GM12878 (cell line): ENCODE data around the gene SLC13A4. TPM values are rescaled to one million over a fixed set of nuclear protein-coding genes. Genes with fewer than 3 reads are reported as not detected.

Source experiments
- ATAC-seq: fragments of 200-7000 bp; cut with Tn5 transposase; 3 replicates; pipeline ENCODE4 v1.9.1; 2020; ENCODE audit warnings: mild to moderate bottlenecking, moderate library complexity
- BruUV-seq: library from RNA; stranded (reverse); fragments of 400-500 nt; replicated peaks from 2 replicates; lab custom pipeline; 2021; lab: Mats Ljungman, UMichigan
- CTCF ChIA-PET: fragments of 300-600 bp; sonication (Branson Sonifier 250); formaldehyde crosslinking; extraction: SDS; loops from one replicate; lab custom pipeline; 2021; ENCODE audit warnings: inconsistent platforms; lab: Yijun Ruan, JAX
- POLR2A ChIA-PET: fragments of 350-600 bp; formaldehyde crosslinking; extraction: SDS; loops from one replicate; lab custom pipeline; 2021; ENCODE audit warnings: inconsistent platforms; lab: Charles Lee
- RAD21 ChIA-PET: fragments of 300-600 bp; sonication (Branson Sonifier 250); formaldehyde crosslinking; loops from one replicate; lab custom pipeline; 2023; ENCODE audit warnings: antibody characterized with exemption; ENCODE audit not compliant: unreplicated experiment; lab: Charles Lee
- SMC1A ChIA-PET: fragments of 300-600 bp; sonication (Branson Sonifier 250); formaldehyde crosslinking; loops from one replicate; lab custom pipeline; 2023; ENCODE audit not compliant: unreplicated experiment, uncharacterized antibody; lab: Charles Lee
- DNase-seq: peaks from one replicate; pipeline ENCODE4 v3.0.0-alpha.2; 2011; ENCODE audit warnings: low read depth, low spot score
- FAIRE-seq: peaks from 3 replicates; lab custom pipeline; 2011; peaks lifted over from hg19 to GRCh38; lab: Jason Lieb, UNC
- H2AFZ ChIP-seq: 2 replicates; pipeline ENCODE4 v1.6.0; 2011; ENCODE audit warnings: low read depth, low read length, control low read depth; ENCODE audit not compliant: control insufficient read depth
- H3K27ac ChIP-seq: 2 replicates; pipeline ENCODE4 v1.5.1; 2011; ENCODE audit warnings: control low read depth; ENCODE audit not compliant: control insufficient read depth, insufficient read depth
- H3K27me3 ChIP-seq, 2 experiments: replicated peaks in 1 of 2; 2 replicates each; pipeline versions ENCODE4 v1.6.0 to v1.6.1; 2011; ENCODE audit warnings: low read length in 1 of 2; ENCODE audit not compliant: control insufficient read depth in 2 of 2, insufficient read depth in 2 of 2
- H3K36me3 ChIP-seq, 2 experiments: 2 replicates each; pipeline ENCODE4 v1.5.1; 2011; ENCODE audit warnings: low read length in 1 of 2; ENCODE audit not compliant: control insufficient read depth in 2 of 2, insufficient read depth in 2 of 2
- H3K4me1 ChIP-seq: 2 replicates; pipeline ENCODE4 v1.6.1; 2011; ENCODE audit warnings: mild to moderate bottlenecking, low read length, moderate library complexity, mixed read lengths; ENCODE audit not compliant: control insufficient read depth, insufficient read depth
- H3K4me2 ChIP-seq: 2 replicates; pipeline ENCODE4 v1.6.0; 2011; ENCODE audit warnings: control low read depth; ENCODE audit not compliant: control insufficient read depth, insufficient read depth
- H3K4me3 ChIP-seq: fragments of 200-600 bp; sonication (generic); 2 replicates; pipeline ENCODE4 v1.5.1; 2016
- H3K79me2 ChIP-seq: 2 replicates; pipeline ENCODE4 v1.6.0; 2011; ENCODE audit warnings: low read length; ENCODE audit not compliant: control insufficient read depth, insufficient read depth
- H3K9ac ChIP-seq: 2 replicates; pipeline ENCODE4 v1.8.0; 2011; ENCODE audit warnings: low read length, control low read depth, mixed read lengths; ENCODE audit not compliant: control insufficient read depth, insufficient read depth
- H3K9me3 ChIP-seq: replicated peaks from 3 replicates; pipeline ENCODE4 v1.5.1; 2011; ENCODE audit warnings: mild to moderate bottlenecking, low read length; ENCODE audit not compliant: control insufficient read depth, insufficient read depth
- H4K20me1 ChIP-seq: 2 replicates; pipeline ENCODE4 v1.6.0; 2011; ENCODE audit not compliant: control insufficient read depth, insufficient read depth
- CHD2 ChIP-seq: IDR thresholded peaks from 2 replicates; pipeline ENCODE4 v1.6.1; 2011; ENCODE audit warnings: low read depth, low read length, improper control_type of control experiment, borderline replicate concordance
- POLR2AphosphoS5 ChIP-seq: IDR thresholded peaks from 2 replicates; pipeline ENCODE4 v1.6.1; 2011; ENCODE audit warnings: mild to moderate bottlenecking, low read length, inconsistent platforms
- WGBS: methylation state at CpG from one replicate; pipeline ENCODE4 v1.1.6; 2016; ENCODE audit warnings: low lambda C conversion rate; ENCODE audit not compliant: insufficient replicate concordance, insufficient coverage; ENCODE audit errors: missing lambda C conversion rate; 5-methylcytosine and 5-hydroxymethylcytosine counted together
- in situ Hi-C: fragments of 300-500 bp; cut with MboI; formaldehyde crosslinking; loops from 9 replicates; pipeline ENCODE4 v1.14.3; 2018; ENCODE audit warnings: mixed read lengths
- intact Hi-C: fragments of 100-400 bp; cut with micrococcal nuclease; formaldehyde crosslinking; loops from one replicate; pipeline ENCODE4 v1.14.2; 2022; ENCODE audit not compliant: unreplicated experiment
- polyA plus RNA-seq, 11 experiments: library from polyadenylated mRNA; depleted of rRNA in 4 of 11; unstranded in 6 of 11; stranded (reverse) in 5 of 11; fragments of >200 nt; fragmentation: Nextera tagmentation in 4 of 11; fragmentation: Illumina TruSeq in 1 of 11; extraction: Ambion mirVana in 4 of 11; extraction: Trizol in 1 of 11; gene quantifications; 1 replicate in 1 of 11; 2 replicates in 10 of 11; pipeline versions ENCODE4 v1.2.1 to v1.2.3, GENCODE V29; 2011 to 2016; ENCODE audit warnings: inconsistent platforms in 2 of 11, missing spikeins in 2 of 11, low read depth in 1 of 11
- total RNA-seq, 4 experiments: library from RNA; depleted of rRNA in 3 of 4; stranded (reverse); fragments of >200 nt in 3 of 4; fragmentation: Illumina TruSeq in 1 of 4; extraction: Trizol in 1 of 4; gene quantifications; 2 replicates each; pipeline versions ENCODE4 v1.2.1 to v1.2.3, GENCODE V29; 2013 to 2021
- TF ChIP-seq, protein P1 (sequence below): fragments of 450-650 bp; IDR thresholded peaks from 2 replicates; pipeline ENCODE4 v1.6.1; 2016; ENCODE audit warnings: mild to moderate bottlenecking, moderate library complexity, borderline replicate concordance

SLC13A4 gene
- total and polyA plus RNA-seq, 10 of the 15 experiments (the other 5 are each of a cell fraction or from before 2014, with no cell fraction given): 0.14 to 0.23 (median 0.20) TPM; not detected in 7

- in situ Hi-C loops: no loop called here
- H2AFZ ChIP-seq: no peak overlapping the region
- SMC1A ChIA-PET: interaction anchor here (0.8 kb wide), 1 partner anchor 106 kb away, joined by 3 read pairs; no protein-coding TSS in a partner anchor
These were observed 44.1 kb upstream of the SLC13A4 start for GRCh38 chr7:135771961-135772638.

More at GRCh38 chr7:135771961-135772638, 44.1 kb upstream of the SLC13A4 start:
- Histone ChIP-seq H3K36me3 (no peaks in the 10 kb centered on the region), H4K20me1 (no peaks in the 10 kb centered on the region), H3K4me1 (no peaks in the 10 kb centered on the region), H3K79me2 (no peaks in the 10 kb centered on the region), H3K9me3 (no peaks in the 10 kb centered on the region), H3K4me2 (no peak overlapping the region), H3K27ac (no peak overlapping the region), H3K9ac (no peak overlapping the region), H3K27me3 (no peaks in the 10 kb centered on the region; a peak in 1 of 4 replicates), H3K4me3 (no peak overlapping the region)
- ATAC-seq (no peak), DNase-seq (no peak), FAIRE-seq (no peak)
- CTCF ChIA-PET: interaction anchor here (1.3 kb wide), 1 partner anchor 97 kb away, joined by 3 read pairs; no protein-coding TSS in a partner anchor
- TF ChIP-seq CHD2: no peak
- TF ChIP-seq, protein P1, sequence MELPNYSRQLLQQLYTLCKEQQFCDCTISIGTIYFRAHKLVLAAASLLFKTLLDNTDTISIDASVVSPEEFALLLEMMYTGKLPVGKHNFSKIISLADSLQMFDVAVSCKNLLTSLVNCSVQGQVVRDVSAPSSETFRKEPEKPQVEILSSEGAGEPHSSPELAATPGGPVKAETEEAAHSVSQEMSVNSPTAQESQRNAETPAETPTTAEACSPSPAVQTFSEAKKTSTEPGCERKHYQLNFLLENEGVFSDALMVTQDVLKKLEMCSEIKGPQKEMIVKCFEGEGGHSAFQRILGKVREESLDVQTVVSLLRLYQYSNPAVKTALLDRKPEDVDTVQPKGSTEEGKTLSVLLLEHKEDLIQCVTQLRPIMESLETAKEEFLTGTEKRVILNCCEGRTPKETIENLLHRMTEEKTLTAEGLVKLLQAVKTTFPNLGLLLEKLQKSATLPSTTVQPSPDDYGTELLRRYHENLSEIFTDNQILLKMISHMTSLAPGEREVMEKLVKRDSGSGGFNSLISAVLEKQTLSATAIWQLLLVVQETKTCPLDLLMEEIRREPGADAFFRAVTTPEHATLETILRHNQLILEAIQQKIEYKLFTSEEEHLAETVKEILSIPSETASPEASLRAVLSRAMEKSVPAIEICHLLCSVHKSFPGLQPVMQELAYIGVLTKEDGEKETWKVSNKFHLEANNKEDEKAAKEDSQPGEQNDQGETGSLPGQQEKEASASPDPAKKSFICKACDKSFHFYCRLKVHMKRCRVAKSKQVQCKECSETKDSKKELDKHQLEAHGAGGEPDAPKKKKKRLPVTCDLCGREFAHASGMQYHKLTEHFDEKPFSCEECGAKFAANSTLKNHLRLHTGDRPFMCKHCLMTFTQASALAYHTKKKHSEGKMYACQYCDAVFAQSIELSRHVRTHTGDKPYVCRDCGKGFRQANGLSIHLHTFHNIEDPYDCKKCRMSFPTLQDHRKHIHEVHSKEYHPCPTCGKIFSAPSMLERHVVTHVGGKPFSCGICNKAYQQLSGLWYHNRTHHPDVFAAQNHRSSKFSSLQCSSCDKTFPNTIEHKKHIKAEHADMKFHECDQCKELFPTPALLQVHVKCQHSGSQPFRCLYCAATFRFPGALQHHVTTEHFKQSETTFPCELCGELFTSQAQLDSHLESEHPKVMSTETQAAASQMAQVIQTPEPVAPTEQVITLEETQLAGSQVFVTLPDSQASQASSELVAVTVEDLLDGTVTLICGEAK: no peak
- no peak for TF ChIP-seq POLR2AphosphoS5
- intact Hi-C loops: no loop called here
- no TSS peak for BruUV-seq
- RAD21 ChIA-PET: no interaction called here
- POLR2A ChIA-PET: interaction anchor here (0.8 kb wide), 1 partner anchor 13 kb away, joined by 5 read pairs; no protein-coding TSS in a partner anchor
- WGBS: 46% methylated on average over 4 of the region's 4 CpGs
